Measurements from ENCODE around the gene EPHA6.
"Not testable (repeated sequence)": the region's sequence is repeated elsewhere in the genome, so short reads cannot be mapped to it uniquely, and the experiment has no call there.

EPHA6 gene

GRCh38 chr3:97297032-97297431, 482.6 kb downstream of the EPHA6 start:
- no peak for DNase-seq

- no peak for DNase-seq
These were observed 486.7 kb downstream of the EPHA6 start for GRCh38 chr3:97301114-97301513.

- no peak for DNase-seq
These were observed 491.8 kb downstream of the EPHA6 start for GRCh38 chr3:97306226-97306625.

GRCh38 chr3:97338375-97338774, 524.0 kb downstream of the EPHA6 start:
- no peak for DNase-seq

- DNase-seq = no peak
These were observed 526.5 kb downstream of the EPHA6 start for GRCh38 chr3:97340940-97341339.

GRCh38 chr3:97347780-97348179, 533.4 kb downstream of the EPHA6 start:
- no peak for DNase-seq

- DNase-seq = no peak
These were observed 536.6 kb downstream of the EPHA6 start for GRCh38 chr3:97350971-97351370.

- no peak for DNase-seq
These were observed 538.8 kb downstream of the EPHA6 start for GRCh38 chr3:97353176-97353575.

GRCh38 chr3:97359977-97360376, 545.6 kb downstream of the EPHA6 start:
- no peak for DNase-seq

- DNase-seq = no peak
These were observed 546.4 kb downstream of the EPHA6 start for GRCh38 chr3:97360804-97361203.

GRCh38 chr3:97384583-97384982, 570.2 kb downstream of the EPHA6 start:
- no peak for DNase-seq

GRCh38 chr3:97388774-97389173, 574.4 kb downstream of the EPHA6 start:
- no peak for DNase-seq

GRCh38 chr3:97389936-97390335, 575.5 kb downstream of the EPHA6 start:
- peak; percentile 89 for DNase-seq

GRCh38 chr3:97391167-97391566, 576.8 kb downstream of the EPHA6 start:
- DNase-seq = no peak

- DNase-seq = no peak
These were observed 595.2 kb downstream of the EPHA6 start for GRCh38 chr3:97409612-97410011.

- no peak for DNase-seq
These were observed 607.2 kb downstream of the EPHA6 start for GRCh38 chr3:97421565-97421964.

- no peak for DNase-seq
These were observed 610.6 kb downstream of the EPHA6 start for GRCh38 chr3:97425002-97425401.

GRCh38 chr3:97430601-97431000, 616.2 kb downstream of the EPHA6 start:
- DNase-seq = peak; percentile 59

GRCh38 chr3:97432914-97433313, 618.5 kb downstream of the EPHA6 start:
- no peak for DNase-seq

GRCh38 chr3:97438131-97438530, 623.7 kb downstream of the EPHA6 start:
- DNase-seq = no peak

GRCh38 chr3:97439373-97439772, 625.0 kb downstream of the EPHA6 start:
- DNase-seq = no peak

GRCh38 chr3:97464035-97464434, 649.6 kb downstream of the EPHA6 start:
- no peak for DNase-seq

GRCh38 chr3:97470481-97470880, 656.1 kb downstream of the EPHA6 start:
- DNase-seq = no peak

- no peak for DNase-seq
These were observed 665.3 kb downstream of the EPHA6 start for GRCh38 chr3:97479740-97480139.

- DNase-seq = not testable (repeated sequence)
These were observed 666.4 kb downstream of the EPHA6 start for GRCh38 chr3:97480696-97481289.

- no peak for DNase-seq
These were observed 667.0 kb downstream of the EPHA6 start for GRCh38 chr3:97481416-97481815.
